Endothelial cell of umbilical vein (primary cell): ENCODE measurements around the gene PREP. TPM values are rescaled to one million over a fixed set of nuclear protein-coding genes. Genes with fewer than 3 reads are reported as not detected.

Experiments used
- BruUV-seq: library from RNA; stranded (reverse); fragments of 400-500 nt; replicated peaks from 2 replicates; lab custom pipeline; 2021; lab: Mats Ljungman, UMichigan
- CTCF ChIA-PET: fragments of 300-600, 350-600 bp; sonication (Branson Sonifier 250); formaldehyde crosslinking; loops from one replicate; lab custom pipeline; 2021; ENCODE audit warnings: antibody characterized with exemption, inconsistent platforms; lab: Charles Lee
- POLR2A ChIA-PET: fragments of 300-600, 350-600 bp; sonication (Branson Sonifier 250); formaldehyde crosslinking; loops from one replicate; lab custom pipeline; 2021; ENCODE audit warnings: antibody characterized with exemption, inconsistent platforms; lab: Charles Lee
- DNase-seq: peaks from one replicate; pipeline ENCODE4 v3.0.0-alpha.2; 2011; ENCODE audit warnings: low read depth, low spot score
- FAIRE-seq: peaks from 2 replicates; lab custom pipeline; 2011; peaks lifted over from hg19 to GRCh38; lab: Jason Lieb, UNC
- H2AFZ ChIP-seq: 2 replicates; pipeline ENCODE4 v1.6.0; 2012; ENCODE audit warnings: low read depth, low read length, control low read depth, inconsistent platforms
- H3K27ac ChIP-seq: 2 replicates; pipeline ENCODE4 v1.5.1; 2011; ENCODE audit warnings: low read depth, mild to moderate bottlenecking, control low read depth, low read length, moderate library complexity; ENCODE audit not compliant: insufficient read depth
- H3K27me3 ChIP-seq, 2 experiments: 2 replicates each; pipeline versions ENCODE4 v1.6.0 to v1.6.1; 2011; ENCODE audit warnings: low read length in 2 of 2, mixed read lengths in 1 of 2; ENCODE audit not compliant: control insufficient read depth in 2 of 2, insufficient read depth in 2 of 2
- H3K36me3 ChIP-seq, 2 experiments: 2 replicates in 1 of 2; 3 replicates in 1 of 2; pipeline ENCODE4 v1.5.1; 2011; ENCODE audit warnings: low read length in 2 of 2, mild to moderate bottlenecking in 1 of 2, moderate library complexity in 1 of 2; ENCODE audit not compliant: control insufficient read depth in 2 of 2, insufficient read depth in 2 of 2; ENCODE audit errors: extremely low read depth in 1 of 2
- H3K4me1 ChIP-seq: 3 replicates; pipeline ENCODE4 v1.5.1; 2011; ENCODE audit warnings: mild to moderate bottlenecking, low read length; ENCODE audit not compliant: control insufficient read depth, insufficient read depth; ENCODE audit errors: extremely low read depth
- H3K4me2 ChIP-seq: 2 replicates; pipeline ENCODE4 v1.6.1; 2011; ENCODE audit warnings: low read length, control low read depth, mixed read lengths; ENCODE audit not compliant: insufficient read depth
- H3K4me3 ChIP-seq, 3 experiments: fragments of 200-600 bp in 1 of 3; sonication (generic), shearing (Covaris generic) in 1 of 3; replicated peaks in 1 of 3; 2 replicates each; pipeline ENCODE4 v1.5.1; 2011 to 2016; ENCODE audit warnings: control low read depth in 3 of 3, low read length in 3 of 3, mild to moderate bottlenecking in 2 of 3, inconsistent platforms in 1 of 3, low read depth in 1 of 3, moderate library complexity in 1 of 3; ENCODE audit not compliant: insufficient read depth in 1 of 3
- H3K79me2 ChIP-seq: 2 replicates; pipeline ENCODE4 v1.6.0; 2012; ENCODE audit warnings: low read length, inconsistent platforms; ENCODE audit not compliant: control insufficient read depth, insufficient read depth
- H3K9ac ChIP-seq: replicated peaks from 2 replicates; pipeline ENCODE3; 2011; ENCODE audit warnings: low read length, control low read depth; ENCODE audit not compliant: insufficient read depth; ENCODE audit errors: extremely low read depth
- H3K9me1 ChIP-seq: replicated peaks from 3 replicates; pipeline ENCODE4 v1.6.0; 2011; ENCODE audit warnings: mild to moderate bottlenecking, low read length; ENCODE audit not compliant: control insufficient read depth, insufficient read depth; ENCODE audit errors: extremely low read depth
- H3K9me3 ChIP-seq: replicated peaks from 2 replicates; pipeline ENCODE4 v1.5.1; 2012; ENCODE audit warnings: low read length, inconsistent platforms; ENCODE audit not compliant: control insufficient read depth, insufficient read depth
- H4K20me1 ChIP-seq: replicated peaks from 2 replicates; pipeline ENCODE3; 2011; ENCODE audit warnings: mild to moderate bottlenecking, low read length; ENCODE audit not compliant: control insufficient read depth, insufficient read depth; ENCODE audit errors: extremely low read depth
- EZH2 ChIP-seq: IDR thresholded peaks from 2 replicates; pipeline ENCODE4 v1.6.1; 2012; ENCODE audit warnings: borderline replicate concordance, low read depth, mild to moderate bottlenecking, moderate library complexity, low read length, inconsistent platforms; ENCODE audit not compliant: severe bottlenecking
- GATA2 ChIP-seq: IDR thresholded peaks from 2 replicates; pipeline ENCODE4 v1.7.0; 2011; ENCODE audit warnings: low read depth, mild to moderate bottlenecking, moderate library complexity, mixed read lengths, low read length; ENCODE audit not compliant: insufficient read length, insufficient read depth
- JUN ChIP-seq: IDR thresholded peaks from 2 replicates; pipeline ENCODE4 v1.6.1; 2011; ENCODE audit warnings: borderline replicate concordance, low read depth; ENCODE audit not compliant: insufficient read length, insufficient read depth
- MYC ChIP-seq: IDR thresholded peaks from one replicate; pipeline ENCODE4 v1.6.1; 2011; ENCODE audit warnings: mild to moderate bottlenecking, low read depth, low read length
- POLR2AphosphoS5 ChIP-seq: IDR thresholded peaks from 2 replicates; pipeline ENCODE4 v1.6.1; 2012; ENCODE audit warnings: low read depth, mild to moderate bottlenecking, control low read depth, low read length, moderate library complexity; ENCODE audit not compliant: insufficient read depth
- dilution Hi-C: fragments of 300-500 bp; cut with MboI; formaldehyde crosslinking; loops from one replicate; pipeline ENCODE4 v1.15.0; 2019; ENCODE audit warnings: low sequenced_read_pairs; ENCODE audit not compliant: extremely low pct_ligation_motif_present
- intact Hi-C: fragments of 100-400 bp; cut with micrococcal nuclease; formaldehyde crosslinking; loops from one replicate; pipeline ENCODE4 v1.10.0; 2022
- polyA plus RNA-seq, 4 experiments: library from polyadenylated mRNA; depleted of rRNA in 3 of 4; stranded (reverse) in 3 of 4; unstranded in 1 of 4; fragments of >200 nt; gene quantifications; 2 replicates each; pipeline versions ENCODE4 v1.2.1 to v1.2.3, GENCODE V29; 2011 to 2012; ENCODE audit warnings: missing spikeins in 1 of 4
- total RNA-seq: library from RNA; stranded (reverse); gene quantifications from 2 replicates; pipeline ENCODE4 v1.2.3, GENCODE V29; 2021
- TF ChIP-seq, protein P1 (sequence below): IDR thresholded peaks from 2 replicates; pipeline ENCODE4 v1.6.1; 2011; ENCODE audit not compliant: insufficient read depth, insufficient read length

The PREP gene
- total and polyA plus RNA-seq, 2 donors (not counting 3 experiments of a cell fraction or from before 2014, with no cell fraction given), result 17.2 to 37.7 TPM

GRCh38 chr6:105398859-105399258 is 4.0 kb downstream of the PREP start:
- no peak overlapping the region for H3K27ac ChIP-seq
- dilution Hi-C loops (no loop called here), intact Hi-C loops (no loop called here)
- no peaks in the 10 kb centered on the region for H3K9me3 ChIP-seq
- no peak for FAIRE-seq
- H4K20me1 ChIP-seq, result no peaks in the 10 kb centered on the region
- peaks cover 34% of the 10 kb centered on the region for H3K79me2 ChIP-seq
- peaks cover 11% of the 10 kb centered on the region for H3K4me1 ChIP-seq
- no peak overlapping the region for H3K9ac ChIP-seq
- no peaks in the 10 kb centered on the region for H3K9me1 ChIP-seq
- peaks cover 6 to 7% of the 10 kb centered on the region in 2 experiments for H3K36me3 ChIP-seq
- no peak for DNase-seq
- H3K4me2 ChIP-seq, result no peak overlapping the region
- POLR2A ChIA-PET, result no interaction called here
- no peaks in the 10 kb centered on the region for H3K27me3 ChIP-seq
- CTCF ChIA-PET, result no interaction called here
- BruUV-seq, result no TSS peak
- no peak overlapping the region for H3K4me3 ChIP-seq
- no peak overlapping the region for H2AFZ ChIP-seq
- no peak for TF ChIP-seq POLR2AphosphoS5
- no peak for TF ChIP-seq GATA2
- no peak for TF ChIP-seq MYC
- TF ChIP-seq JUN, result no peak

DNA sequence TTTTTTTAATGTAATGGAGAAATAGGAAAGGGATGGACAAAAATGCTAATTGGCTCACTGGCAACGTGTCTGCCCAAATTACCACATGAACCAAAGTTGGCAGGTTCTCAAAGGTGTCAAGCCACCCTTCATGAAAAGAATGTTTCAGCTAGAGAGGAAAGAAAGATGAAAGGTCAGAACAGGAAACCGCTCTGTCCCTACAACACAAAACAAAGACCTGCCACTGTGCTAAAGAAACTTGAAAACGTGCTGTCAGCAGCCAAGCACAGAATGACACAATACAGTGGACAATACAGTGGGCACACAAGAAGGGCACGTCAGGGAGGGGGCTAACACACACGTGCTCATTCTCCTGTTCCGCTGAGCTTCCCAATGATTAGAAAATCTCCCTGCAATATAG is 4.9 kb downstream of the PREP start:
- H3K4me3 ChIP-seq, result no peak overlapping the region
- H3K9ac ChIP-seq, result no peak overlapping the region
- BruUV-seq, result no TSS peak
- ChIA-PET CTCF (interaction anchor here (0.8 to 1.7 kb wide), 3 partner anchors 11 to 310 kb away, joined by 3 to 4 read pairs (median 4); no protein-coding TSS in a partner anchor), POLR2A (no interaction called here)
- H3K27me3 ChIP-seq, result no peaks in the 10 kb centered on the region
- intact Hi-C loops (no loop called here), dilution Hi-C loops (no loop called here)
- TF ChIP-seq, protein P1, sequence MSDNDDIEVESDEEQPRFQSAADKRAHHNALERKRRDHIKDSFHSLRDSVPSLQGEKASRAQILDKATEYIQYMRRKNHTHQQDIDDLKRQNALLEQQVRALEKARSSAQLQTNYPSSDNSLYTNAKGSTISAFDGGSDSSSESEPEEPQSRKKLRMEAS, result no peak
- TF ChIP-seq EZH2 (no peak), GATA2 (no peak)
- peaks cover 34% of the 10 kb centered on the region for H3K79me2 ChIP-seq
- DNase-seq (peak; percentile 35), FAIRE-seq (peak; percentile 35)
- peaks cover 6 to 7% of the 10 kb centered on the region in 2 experiments for H3K36me3 ChIP-seq
- no peak overlapping the region for H3K27ac ChIP-seq
- H2AFZ ChIP-seq, result no peak overlapping the region
- no peaks in the 10 kb centered on the region for H4K20me1 ChIP-seq
- no peaks in the 10 kb centered on the region for H3K9me1 ChIP-seq
- peaks cover 11% of the 10 kb centered on the region for H3K4me1 ChIP-seq
- no peak overlapping the region for H3K4me2 ChIP-seq
- H3K9me3 ChIP-seq, result no peaks in the 10 kb centered on the region
